Hippocampal formation (tissue), 2 donors: Measurements from ENCODE around the gene HEG1.
A peak's percentile ranks its signal among the peaks of the same experiment; 100 is the strongest.
"Not testable (repeated sequence)": the region's sequence is repeated elsewhere in the genome, so short reads cannot be mapped to it uniquely, and the experiment has no call there.

Source experiments
- DNase-seq, 2 donors: peaks; one replicate each; lab custom pipeline; 2025; lab: John Stamatoyannopoulos, UW

HEG1 gene

GRCh38 chr3:124986192-124987143 lies 69.3 kb downstream of the HEG1 start:
- no peak for DNase-seq

GRCh38 chr3:124985349-124985748 lies 70.4 kb downstream of the HEG1 start:
- DNase-seq, result no peak

- DNase-seq, result no peak
These were observed 71.0 kb downstream of the HEG1 start for GRCh38 chr3:124984754-124985153.

GRCh38 chr3:124982855-124983254 lies 72.9 kb downstream of the HEG1 start:
- DNase-seq, result no peak

GRCh38 chr3:124981472-124981871 lies 74.3 kb downstream of the HEG1 start:
- DNase-seq, result no peak

GRCh38 chr3:124978627-124979026 lies 77.2 kb downstream of the HEG1 start:
- DNase-seq, result no peak

- DNase-seq, result no peak
These were observed 79.4 kb downstream of the HEG1 start for GRCh38 chr3:124976383-124976782.

GRCh38 chr3:124974691-124975090 lies 81.1 kb downstream of the HEG1 start:
- DNase-seq, result no peak

- no peak for DNase-seq
These were observed 82.5 kb downstream of the HEG1 start for GRCh38 chr3:124973290-124973689.

GRCh38 chr3:124972457-124972856 lies 83.3 kb downstream of the HEG1 start:
- DNase-seq, result no peak

- peak; percentile 5 to 11 for DNase-seq
These were observed 85.7 kb downstream of the HEG1 start for GRCh38 chr3:124969963-124970722.

GRCh38 chr3:124969190-124969589 lies 86.6 kb downstream of the HEG1 start:
- no peak for DNase-seq

GRCh38 chr3:124967964-124968363 lies 87.8 kb downstream of the HEG1 start:
- DNase-seq, result no peak

GRCh38 chr3:124966521-124967445 lies 89.0 kb downstream of the HEG1 start:
- DNase-seq, result no peak

- DNase-seq, result no peak
These were observed 90.4 kb downstream of the HEG1 start for GRCh38 chr3:124965413-124965812.

- DNase-seq, result no peak
These were observed 91.4 kb downstream of the HEG1 start for GRCh38 chr3:124964387-124964786.

- DNase-seq, result no peak
These were observed 92.0 kb downstream of the HEG1 start for GRCh38 chr3:124963755-124964154.

- DNase-seq, result no peak
These were observed 93.3 kb downstream of the HEG1 start for GRCh38 chr3:124962403-124962940.

- DNase-seq, result no peak
These were observed 95.1 kb downstream of the HEG1 start for GRCh38 chr3:124960698-124961097.

GRCh38 chr3:124960105-124960504 lies 95.7 kb downstream of the HEG1 start:
- DNase-seq, result no peak

GRCh38 chr3:124957951-124958350 lies 97.8 kb downstream of the HEG1 start:
- DNase-seq, result not testable (repeated sequence)
